Forelimb muscle (tissue), 1 donor: ENCODE measurements around the gene MRPL17. TPM values are rescaled to one million over a fixed set of nuclear protein-coding genes. Genes with fewer than 3 reads are reported as not detected.
A peak's percentile ranks its signal among the peaks of the same experiment; 100 is the strongest.

Experiments used
- DNase-seq: peaks from one replicate; pipeline ENCODE4 v3.0.0-alpha.2; 2013; ENCODE audit warnings: low read depth
- polyA plus RNA-seq: library from polyadenylated mRNA; unstranded; fragments of 120-200 nt; gene quantifications from one replicate; pipeline ENCODE4 v1.2.1, GENCODE V29; 2013; ENCODE audit not compliant: insufficient read length

The MRPL17 gene
- polyA plus RNA-seq, 1 donor, result 62.7 TPM

- no peak for DNase-seq
Observed at GRCh38 chr11:6654281-6655019, 28.7 kb downstream of the MRPL17 start.

- no peak for DNase-seq
Observed at GRCh38 chr11:6653656-6654055, 29.5 kb downstream of the MRPL17 start.

- no peak for DNase-seq
Observed at GRCh38 chr11:6653097-6653496, 30.0 kb downstream of the MRPL17 start.

GRCh38 chr11:6652182-6652581 lies 31.0 kb downstream of the MRPL17 start:
- DNase-seq, result no peak

GRCh38 chr11:6650980-6651379 lies 32.2 kb downstream of the MRPL17 start:
- DNase-seq, result no peak

- DNase-seq, result no peak
Observed at GRCh38 chr11:6650104-6650503, 33.0 kb downstream of the MRPL17 start.

- DNase-seq, result no peak
Observed at GRCh38 chr11:6648501-6648900, 34.6 kb downstream of the MRPL17 start.

- no peak for DNase-seq
Observed at GRCh38 chr11:6647836-6648235, 35.3 kb downstream of the MRPL17 start.

- DNase-seq, result no peak
Observed at GRCh38 chr11:6646918-6647679, 36.0 kb downstream of the MRPL17 start.

- DNase-seq, result peak; percentile 88
Observed at GRCh38 chr11:6646576-6646917, 36.6 kb downstream of the MRPL17 start.

GRCh38 chr11:6646071-6646470 lies 37.1 kb downstream of the MRPL17 start:
- no peak for DNase-seq

GRCh38 chr11:6642957-6643356 lies 40.2 kb downstream of the MRPL17 start:
- DNase-seq, result no peak

- DNase-seq, result no peak
Observed at GRCh38 chr11:6640985-6641701, 42.0 kb downstream of the MRPL17 start.

GRCh38 chr11:6640036-6640984 lies 42.8 kb downstream of the MRPL17 start:
- no peak for DNase-seq

- DNase-seq, result no peak
Observed at GRCh38 chr11:6638429-6638828, 44.7 kb downstream of the MRPL17 start.

GRCh38 chr11:6637871-6638270 lies 45.3 kb downstream of the MRPL17 start:
- DNase-seq, result no peak

- DNase-seq, result no peak
Observed at GRCh38 chr11:6636480-6636879, 46.7 kb downstream of the MRPL17 start.

- no peak for DNase-seq
Observed at GRCh38 chr11:6635082-6635932, 47.8 kb downstream of the MRPL17 start.

- no peak for DNase-seq
Observed at GRCh38 chr11:6634534-6634933, 48.6 kb downstream of the MRPL17 start.
